ENCODE measurements around the gene P2RX4. TPM values are rescaled to one million over a fixed set of nuclear protein-coding genes. Genes with fewer than 3 reads are reported as not detected.

Gene P2RX4
- total and polyA plus RNA-seq, 2 of the 4 experiments (the other 2 are of a cell fraction): 9.5 to 12.6 TPM

DNA sequence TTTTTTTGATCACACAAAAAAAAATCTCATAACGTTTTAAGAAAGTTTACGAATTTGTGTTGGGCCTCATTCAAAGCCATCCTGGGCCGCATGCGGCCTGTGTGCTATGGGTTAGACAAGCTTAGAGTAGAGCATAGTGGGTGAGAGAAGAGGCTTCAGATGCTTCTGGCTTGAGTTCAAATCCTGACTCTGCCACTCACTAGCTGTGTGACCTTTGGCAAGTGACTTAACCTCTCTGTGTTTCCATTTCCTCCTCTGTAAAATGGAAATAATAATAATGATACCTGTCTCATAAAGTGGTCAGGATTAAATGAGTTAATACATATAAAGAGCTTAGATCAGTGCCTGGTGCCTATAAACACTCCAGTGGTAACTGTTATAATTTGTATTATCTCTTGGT, 6.2 kb downstream of the P2RX4 start:
- Histone ChIP-seq H2AK9ac (replicated peaks; ENCODE audit: low read depth, low read length, poor library complexity) (no peak overlapping the region), H3K23ac (ENCODE audit: low read depth, low read length) (no peak overlapping the region), H3K36me3 (ENCODE audit: control insufficient read depth, insufficient read depth, low read length) (peaks cover 2% of the 10 kb centered on the region; the same call in 1 of the 2 replicates), H3K27ac (ENCODE audit: insufficient read depth, low read length) (no peak overlapping the region), H2AK5ac (ENCODE audit: low read depth, low read length) (no peak overlapping the region), H3K27me3 (ENCODE audit: control insufficient read depth, insufficient read depth, low read length) (no peaks in the 10 kb centered on the region), H2BK120ac (ENCODE audit: low read depth, low read length) (no peak overlapping the region), H3K4ac (ENCODE audit: low read depth, low read length) (no peak overlapping the region), H2AFZ (replicated peaks; ENCODE audit: low read length, poor library complexity) (no peak overlapping the region), H2BK5ac (ENCODE audit: low read depth, low read length, poor library complexity, severe bottlenecking) (no peak overlapping the region), H2BK20ac (ENCODE audit: low read depth, low read length) (no peak overlapping the region), H3K9me1 (ENCODE audit: insufficient read depth, low read length) (peaks cover 4% of the 10 kb centered on the region), H3K4me3 (ENCODE audit: insufficient read depth, low read depth, low read length) (no peak overlapping the region), H3K9me3 (ENCODE audit: control insufficient read depth, insufficient read depth, low read length) (no peaks in the 10 kb centered on the region), H4K5ac (ENCODE audit: low read depth, low read length) (no peak overlapping the region), H3K4me1 (ENCODE audit: control insufficient read depth, insufficient read depth, low read length) (peaks cover 3% of the 10 kb centered on the region; the same call in 1 of the 2 replicates), H3K4me2 (ENCODE audit: low read depth, low read length) (no peak overlapping the region), H2BK15ac (ENCODE audit: low read depth, low read length) (no peak overlapping the region), H3K14ac (replicated peaks; ENCODE audit: low read depth, low read length) (no peak overlapping the region), H3K79me1 (ENCODE audit: low read depth in 1 of 2, low read length in 2 of 2) (peaks cover 0 to 38% of the 10 kb centered on the region in 2 experiments; a peak in 2 of 4 replicates), H3K18ac (ENCODE audit: low read depth, low read length) (no peak overlapping the region), H4K20me1 (ENCODE audit: insufficient read depth, low read length) (no peaks in the 10 kb centered on the region), H4K91ac (ENCODE audit: insufficient read depth, low read depth, low read length) (no peak overlapping the region), H4K8ac (ENCODE audit: low read depth in 2 of 2, low read length in 2 of 2) (no peak overlapping the region), H3K56ac (ENCODE audit: extremely low read depth, insufficient read depth, low read length) (no peak overlapping the region), H3K9ac (ENCODE audit: low read depth, low read length) (no peak overlapping the region)
- in situ Hi-C loops (cut with MboI; ENCODE audit: low sequenced_read_pairs): no loop called here
- TF ChIP-seq, protein P1, sequence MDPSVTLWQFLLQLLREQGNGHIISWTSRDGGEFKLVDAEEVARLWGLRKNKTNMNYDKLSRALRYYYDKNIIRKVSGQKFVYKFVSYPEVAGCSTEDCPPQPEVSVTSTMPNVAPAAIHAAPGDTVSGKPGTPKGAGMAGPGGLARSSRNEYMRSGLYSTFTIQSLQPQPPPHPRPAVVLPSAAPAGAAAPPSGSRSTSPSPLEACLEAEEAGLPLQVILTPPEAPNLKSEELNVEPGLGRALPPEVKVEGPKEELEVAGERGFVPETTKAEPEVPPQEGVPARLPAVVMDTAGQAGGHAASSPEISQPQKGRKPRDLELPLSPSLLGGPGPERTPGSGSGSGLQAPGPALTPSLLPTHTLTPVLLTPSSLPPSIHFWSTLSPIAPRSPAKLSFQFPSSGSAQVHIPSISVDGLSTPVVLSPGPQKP (IDR thresholded peaks at IDR 0.05; ENCODE audit: borderline replicate concordance, low read depth, low read length): no peak
- no peak for TF ChIP-seq RCOR1 (IDR thresholded peaks at IDR 0.05; ENCODE audit: insufficient replicate concordance, low read length)
- dilution Hi-C loops (cut with HindIII; ENCODE audit: low sequenced_read_pairs, unreplicated experiment): no loop called here
- DNase-seq: no peak
- intact Hi-C loops (cut with micrococcal nuclease): no loop called here
- no peak for ATAC-seq (ENCODE audit: low read depth)
- WGBS, 2 experiments (ENCODE audit: extremely low coverage in 2 of 2, insufficient read length in 1 of 2): no CpG with 5 or more reads among the region's 4 CpGs
- ChIA-PET POLR2A (ENCODE audit: unreplicated experiment) (no interaction called here), CTCF (interaction anchor here (0.9 to 2.0 kb wide), 2 partner anchors 8 to 14 kb away, joined by 3 to 6 read pairs; no protein-coding TSS in a partner anchor)
- BruUV-seq (replicated peaks): no TSS peak
